K562 (cell line): ENCODE measurements around the gene IP6K2. TPM values are rescaled to one million over a fixed set of nuclear protein-coding genes. Genes with fewer than 3 reads are reported as not detected.

Source experiments
- ATAC-seq: fragments of 200-7000 bp; cut with Tn5 transposase; 3 replicates; pipeline ENCODE4 v1.9.1; 2020; ENCODE audit warnings: moderate library complexity
- BruUV-seq: library from RNA; stranded (reverse); fragments of 400-500 nt; replicated peaks from 2 replicates; lab custom pipeline; 2021; lab: Mats Ljungman, UMichigan
- CTCF ChIA-PET: fragments of 300-600 bp; formaldehyde crosslinking; extraction: SDS; loops from one replicate; lab custom pipeline; 2021; ENCODE audit warnings: low intra/inter-chr PET ratio; lab: Yijun Ruan, JAX
- POLR2A ChIA-PET: fragments of 300-600, 350-650 bp; sonication (Branson Sonifier 250); formaldehyde crosslinking; extraction: SDS; loops from one replicate; lab custom pipeline; 2021; ENCODE audit warnings: antibody characterized with exemption, inconsistent platforms; lab: Yijun Ruan, JAX
- DNase-seq, 4 experiments: peaks; one replicate each; pipeline versions ENCODE4 v3.0.0 to v3.0.0-alpha.2; 2011 to 2018; ENCODE audit warnings: low spot score in 3 of 4, mixed read lengths in 3 of 4; ENCODE audit errors: extremely low read depth in 1 of 4
- FAIRE-seq: peaks from 2 replicates; lab custom pipeline; 2011; peaks lifted over from hg19 to GRCh38; lab: Jason Lieb, UNC
- H2AFZ ChIP-seq: 2 replicates; pipeline ENCODE4 v1.6.0; 2011; ENCODE audit warnings: low read depth, low read length, control low read depth, inconsistent platforms
- H3K27ac ChIP-seq: fragments of 200-600 bp; 3 replicates; pipeline ENCODE4 v1.8.0; 2011; ENCODE audit warnings: low read depth, mild to moderate bottlenecking, control low read depth, inconsistent platforms, low read length, moderate library complexity, mixed read lengths; ENCODE audit errors: extremely low read depth
- H3K27me3 ChIP-seq, 2 experiments: fragments of 300-600 bp in 1 of 2; 2 replicates in 1 of 2; 3 replicates in 1 of 2; pipeline versions ENCODE4 v1.6.0 to v1.8.0; 2011; ENCODE audit warnings: inconsistent platforms in 2 of 2, low read length in 2 of 2, mild to moderate bottlenecking in 1 of 2, mixed read lengths in 1 of 2, moderate library complexity in 1 of 2; ENCODE audit not compliant: control insufficient read depth in 2 of 2, insufficient read depth in 2 of 2
- H3K36me3 ChIP-seq: fragments of 300-600 bp; 3 replicates; pipeline ENCODE4 v1.8.0; 2011; ENCODE audit warnings: mild to moderate bottlenecking, low read length, inconsistent platforms; ENCODE audit not compliant: control insufficient read depth, insufficient read depth
- H3K4me1 ChIP-seq, 2 experiments: fragments of 200-600 bp in 1 of 2; replicated peaks in 1 of 2; 2 replicates in 1 of 2; 3 replicates in 1 of 2; pipeline versions ENCODE4 v1.5.1 to v1.8.0; 2011; ENCODE audit warnings: inconsistent platforms in 2 of 2, low read length in 2 of 2, mild to moderate bottlenecking in 1 of 2, mixed read lengths in 1 of 2, moderate library complexity in 1 of 2; ENCODE audit not compliant: control insufficient read depth in 2 of 2, insufficient read depth in 2 of 2
- H3K4me2 ChIP-seq: 2 replicates; pipeline ENCODE4 v1.6.1; 2011; ENCODE audit warnings: low read length, control low read depth, inconsistent platforms, mixed read lengths; ENCODE audit not compliant: insufficient read depth
- H3K4me3 ChIP-seq: fragments of 200-600 bp; sonication (generic), shearing (Covaris generic); 2 replicates; pipeline ENCODE4 v1.5.1; 2016; ENCODE audit warnings: control low read depth, inconsistent platforms
- H3K79me2 ChIP-seq: fragments of 200-600 bp; 3 replicates; pipeline ENCODE4 v1.8.0; 2011; ENCODE audit warnings: low read length, inconsistent platforms; ENCODE audit not compliant: control insufficient read depth, insufficient read depth
- H3K9ac ChIP-seq, 2 experiments: 2 replicates each; pipeline versions ENCODE4 v1.6.0 to v1.6.1; 2011; ENCODE audit warnings: low read depth in 2 of 2, low read length in 2 of 2, control low read depth in 1 of 2, inconsistent platforms in 1 of 2, mild to moderate bottlenecking in 1 of 2, mixed read lengths in 1 of 2; ENCODE audit not compliant: insufficient read depth in 1 of 2
- H3K9me1 ChIP-seq: one replicate; pipeline ENCODE4 v1.6.0; 2011; ENCODE audit warnings: inconsistent platforms, mild to moderate bottlenecking, low read length, moderate library complexity; ENCODE audit not compliant: control insufficient read depth, insufficient read depth
- H3K9me3 ChIP-seq: replicated peaks from 2 replicates; pipeline ENCODE4 v1.5.1; 2011; ENCODE audit warnings: low read depth, low read length, inconsistent platforms; ENCODE audit not compliant: control insufficient read depth, insufficient read depth
- H4K20me1 ChIP-seq: replicated peaks from 2 replicates; pipeline ENCODE4 v1.6.1; 2011; ENCODE audit warnings: low read length, inconsistent platforms, mixed read lengths; ENCODE audit not compliant: control insufficient read depth, insufficient read depth
- CBX8 ChIP-seq: fragments of 200-600 bp; sonication (generic); IDR thresholded peaks from 2 replicates; pipeline ENCODE4 v1.6.1; 2012; ENCODE audit warnings: borderline replicate concordance, mixed run types, low read depth, mild to moderate bottlenecking, moderate library complexity, mixed read lengths, low read length, control low read depth, inconsistent platforms; ENCODE audit not compliant: poor library complexity, severe bottlenecking; ENCODE audit errors: extremely low read depth
- PHF20 ChIP-seq: fragments of 450-650 bp; IDR thresholded peaks from 2 replicates; pipeline ENCODE4 v1.6.1; 2018; ENCODE audit not compliant: partially characterized antibody
- ZNF561 ChIP-seq: fragments of 450-650 bp; formaldehyde crosslinking; conservative IDR thresholded peaks from 2 replicates; pipeline ENCODE4 v1.4.0; 2020; ENCODE audit warnings: mild to moderate bottlenecking, moderate library complexity
- WGBS: fragments of 100-300 bp; shearing (Covaris generic); methylation state at CpG from one replicate; pipeline ENCODE4 v1.1.6; 2016; ENCODE audit warnings: low coverage, mixed read lengths; ENCODE audit not compliant: insufficient coverage; ENCODE audit errors: missing lambda C conversion rate; 5-methylcytosine and 5-hydroxymethylcytosine counted together
- in situ Hi-C: fragments of 300-500 bp; cut with MboI; formaldehyde crosslinking; loops from 4 replicates; pipeline ENCODE4 v1.15.0; 2018; ENCODE audit warnings: inconsistent platforms, mixed read lengths
- intact Hi-C: fragments of 100-400 bp; cut with micrococcal nuclease; formaldehyde crosslinking; loops from 2 replicates; pipeline ENCODE4 v1.14.2; 2022
- polyA plus RNA-seq, 8 experiments: library from polyadenylated mRNA; depleted of rRNA in 4 of 8; stranded (reverse) in 5 of 8; unstranded in 3 of 8; fragments of >200 nt; fragmentation: Nextera tagmentation in 2 of 8; fragmentation: Illumina TruSeq in 1 of 8; extraction: Ambion mirVana in 2 of 8; extraction: Trizol in 1 of 8; gene quantifications; 2 replicates each; pipeline versions ENCODE4 v1.2.1 to v1.2.3, GENCODE V29; 2011 to 2014; ENCODE audit warnings: inconsistent platforms in 1 of 8, missing spikeins in 1 of 8
- total RNA-seq, 7 experiments: library from RNA; depleted of rRNA in 6 of 7; stranded (reverse); fragments of >200 nt in 6 of 7; fragmentation: Illumina TruSeq in 2 of 7; extraction: Trizol in 2 of 7; gene quantifications; 2 replicates each; pipeline versions ENCODE4 v1.2.1 to v1.2.3, GENCODE V29; 2011 to 2021; ENCODE audit warnings: low replicate concordance in 1 of 7
- TF ChIP-seq, protein P1 (sequence below): fragments of 450-650 bp; formaldehyde crosslinking; IDR thresholded peaks from 2 replicates; pipeline ENCODE4 v1.4.0; 2022; ENCODE audit warnings: missing genetic modification characterization

Gene IP6K2
- total and polyA plus RNA-seq, 9 of the 15 experiments (the other 6 are each of a cell fraction or from before 2014, with no cell fraction given): 19.6 to 78.1 (median 48.0) TPM

DNA sequence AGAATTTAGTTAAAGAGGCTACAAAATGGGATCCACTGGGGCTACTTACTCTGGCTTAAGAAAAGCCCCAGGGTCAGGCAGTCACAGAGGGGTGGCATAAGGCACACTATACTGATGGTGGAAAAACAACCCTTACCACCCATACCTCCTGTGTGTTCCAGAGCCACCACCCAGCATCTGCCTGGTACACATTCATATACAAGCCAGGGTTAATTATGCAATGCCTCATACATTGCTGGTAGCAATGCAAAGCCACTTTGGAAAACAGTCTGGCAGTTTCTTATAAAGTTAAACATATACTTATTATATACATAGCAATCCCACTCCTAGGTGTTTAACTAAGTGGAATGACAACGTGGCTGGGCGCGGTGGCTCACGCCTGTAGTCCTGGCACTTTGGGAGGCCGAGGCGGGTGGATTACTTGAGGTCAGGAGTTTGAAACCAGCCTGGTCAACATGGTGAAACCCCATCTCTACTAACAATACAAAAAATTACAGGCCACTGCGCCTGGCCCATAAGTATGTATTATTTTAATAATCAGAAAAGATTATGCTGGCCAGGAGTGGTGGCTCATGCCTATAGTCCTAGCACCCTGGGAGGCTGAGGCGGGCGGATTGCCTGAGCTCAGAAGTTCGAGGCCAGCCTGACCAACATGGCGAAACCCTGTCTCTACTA, 16.2 kb downstream of the IP6K2 start:
- BruUV-seq: no TSS peak
- ATAC-seq: no peak
- Histone ChIP-seq H3K27ac (no peak overlapping the region), H3K4me3 (no peak overlapping the region), H3K79me2 (peaks cover 85% of the 10 kb centered on the region), H3K9ac (no peak overlapping the region), H3K4me2 (no peak overlapping the region), H3K27me3 (no peaks in the 10 kb centered on the region), H4K20me1 (no peaks in the 10 kb centered on the region; the same call in 1 of the 2 replicates), H3K9me1 (no peaks in the 10 kb centered on the region), H2AFZ (no peak overlapping the region), H3K9me3 (no peaks in the 10 kb centered on the region), H3K4me1 (no peaks in the 10 kb centered on the region; a peak in 1 of 5 replicates), H3K36me3 (peaks cover 41% of the 10 kb centered on the region)
- TF ChIP-seq CBX8 (no peak), PHF20 (no peak), ZNF561 (no peak)
- TF ChIP-seq, protein P1, sequence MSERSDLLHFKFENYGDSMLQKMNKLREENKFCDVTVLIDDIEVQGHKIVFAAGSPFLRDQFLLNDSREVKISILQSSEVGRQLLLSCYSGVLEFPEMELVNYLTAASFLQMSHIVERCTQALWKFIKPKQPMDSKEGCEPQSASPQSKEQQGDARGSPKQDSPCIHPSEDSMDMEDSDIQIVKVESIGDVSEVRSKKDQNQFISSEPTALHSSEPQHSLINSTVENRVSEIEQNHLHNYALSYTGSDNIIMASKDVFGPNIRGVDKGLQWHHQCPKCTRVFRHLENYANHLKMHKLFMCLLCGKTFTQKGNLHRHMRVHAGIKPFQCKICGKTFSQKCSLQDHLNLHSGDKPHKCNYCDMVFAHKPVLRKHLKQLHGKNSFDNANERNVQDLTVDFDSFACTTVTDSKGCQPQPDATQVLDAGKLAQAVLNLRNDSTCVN: no peak
- no peak for DNase-seq
- POLR2A ChIA-PET: no interaction called here
- intact Hi-C loops: no loop called here
- 95% methylated on average over 8 of the region's 11 CpGs for WGBS
- in situ Hi-C loops: no loop called here
- CTCF ChIA-PET: no interaction called here
- no peak for FAIRE-seq
